ENCODE measurements around the gene SAP130.

Gene SAP130

GRCh38 chr2:127893494-127893893 lies 134.4 kb downstream of the SAP130 start:
- DNase-seq (ENCODE audit: low read depth in 3 of 3): no peak

GRCh38 chr2:127893033-127893432 lies 134.8 kb downstream of the SAP130 start:
- no peak for DNase-seq (ENCODE audit: low read depth in 3 of 3)

GRCh38 chr2:127891811-127892210 lies 136.0 kb downstream of the SAP130 start:
- DNase-seq (ENCODE audit: low read depth in 3 of 3): no peak

Data from stimulated activated CD4-positive, alpha-beta T cell treated with anti-CD3 and anti-CD28 coated beads, TNF-alpha, amount 100 ng/mL, for 48 hours (primary cell).